HL-60/S4 treated with phorbol 12-myristate 13-acetate at 8.2 ng/mL for 4 days and 3 days (cell line): Measurements from ENCODE around the gene NEK2.

ENCODE experiments used
- in situ Hi-C: fragments of 300-500 bp; cut with MboI; formaldehyde crosslinking; loops from 2 replicates; pipeline ENCODE4 v1.15.0; 2022; ENCODE audit warnings: low sequenced_read_pairs

Gene NEK2

GRCh38 chr1:211653959-211654496 is 21.4 kb downstream of the NEK2 start:
- in situ Hi-C loops, result loop anchor here (10.0 kb wide), 1 partner anchor 139 kb away; no protein-coding TSS in a partner anchor

GRCh38 chr1:211653293-211653692 is 22.1 kb downstream of the NEK2 start:
- in situ Hi-C loops, result loop anchor here (10.0 kb wide), 1 partner anchor 138 kb away; no protein-coding TSS in a partner anchor

GRCh38 chr1:211652371-211652770 is 23.1 kb downstream of the NEK2 start:
- in situ Hi-C loops, result loop anchor here (10.0 kb wide), 1 partner anchor 138 kb away; no protein-coding TSS in a partner anchor

- in situ Hi-C loops, result loop anchor here (10.0 kb wide), 1 partner anchor 136 kb away; no protein-coding TSS in a partner anchor
Measured at GRCh38 chr1:211650904-211651303, 24.5 kb downstream of the NEK2 start.

GRCh38 chr1:211648980-211649934 is 26.2 kb downstream of the NEK2 start:
- in situ Hi-C loops, result loop anchor here (25.0 kb wide), 1 partner anchor 312 kb away; the partner anchor contains the start of gene TRAF5

GRCh38 chr1:211648336-211648735 is 27.1 kb downstream of the NEK2 start:
- in situ Hi-C loops, result loop anchor here (25.0 kb wide), 1 partner anchor 311 kb away; the partner anchor contains the start of gene TRAF5

GRCh38 chr1:211647711-211648121 is 27.7 kb downstream of the NEK2 start:
- in situ Hi-C loops, result loop anchor here (25.0 kb wide), 1 partner anchor 310 kb away; the partner anchor contains the start of gene TRAF5

GRCh38 chr1:211646566-211646965 is 28.9 kb downstream of the NEK2 start:
- in situ Hi-C loops, result loop anchor here (25.0 kb wide), 1 partner anchor 309 kb away; the partner anchor contains the start of gene TRAF5

GRCh38 chr1:211645601-211646000 is 29.8 kb downstream of the NEK2 start:
- in situ Hi-C loops, result loop anchor here (25.0 kb wide), 1 partner anchor 308 kb away; the partner anchor contains the start of gene TRAF5

GRCh38 chr1:211644653-211645052 is 30.8 kb downstream of the NEK2 start:
- in situ Hi-C loops, result loop anchor here (25.0 kb wide), 1 partner anchor 307 kb away; the partner anchor contains the start of gene TRAF5

GRCh38 chr1:211643324-211644212 is 31.9 kb downstream of the NEK2 start:
- in situ Hi-C loops, result loop anchor here (25.0 kb wide), 1 partner anchor 306 kb away; the partner anchor contains the start of gene TRAF5

GRCh38 chr1:211642870-211643269 is 32.6 kb downstream of the NEK2 start:
- in situ Hi-C loops, result loop anchor here (25.0 kb wide), 1 partner anchor 306 kb away; the partner anchor contains the start of gene TRAF5

GRCh38 chr1:211641942-211642341 is 33.5 kb downstream of the NEK2 start:
- in situ Hi-C loops, result loop anchor here (25.0 kb wide), 1 partner anchor 305 kb away; the partner anchor contains the start of gene TRAF5

- in situ Hi-C loops, result loop anchor here (25.0 kb wide), 1 partner anchor 304 kb away; the partner anchor contains the start of gene TRAF5
Measured at GRCh38 chr1:211641044-211641800, 34.2 kb downstream of the NEK2 start.

GRCh38 chr1:211640301-211640630 is 35.2 kb downstream of the NEK2 start:
- in situ Hi-C loops, result loop anchor here (25.0 kb wide), 1 partner anchor 303 kb away; the partner anchor contains the start of gene TRAF5

- in situ Hi-C loops, result loop anchor here (25.0 kb wide), 1 partner anchor 302 kb away; the partner anchor contains the start of gene TRAF5
Measured at GRCh38 chr1:211639475-211640300, 35.7 kb downstream of the NEK2 start.

- in situ Hi-C loops, result loop anchor here (25.0 kb wide), 1 partner anchor 301 kb away; the partner anchor contains the start of gene TRAF5
Measured at GRCh38 chr1:211638689-211639101, 36.7 kb downstream of the NEK2 start.

GRCh38 chr1:211638246-211638645 is 37.2 kb downstream of the NEK2 start:
- in situ Hi-C loops, result loop anchor here (25.0 kb wide), 1 partner anchor 301 kb away; the partner anchor contains the start of gene TRAF5
